ENCODE results near the gene PPP5C.

- no peak for TF ChIP-seq EZH2phosphoT487 (conservative IDR thresholded peaks at IDR 0.05; ENCODE audit: low read length)
- TF ChIP-seq, protein P1, sequence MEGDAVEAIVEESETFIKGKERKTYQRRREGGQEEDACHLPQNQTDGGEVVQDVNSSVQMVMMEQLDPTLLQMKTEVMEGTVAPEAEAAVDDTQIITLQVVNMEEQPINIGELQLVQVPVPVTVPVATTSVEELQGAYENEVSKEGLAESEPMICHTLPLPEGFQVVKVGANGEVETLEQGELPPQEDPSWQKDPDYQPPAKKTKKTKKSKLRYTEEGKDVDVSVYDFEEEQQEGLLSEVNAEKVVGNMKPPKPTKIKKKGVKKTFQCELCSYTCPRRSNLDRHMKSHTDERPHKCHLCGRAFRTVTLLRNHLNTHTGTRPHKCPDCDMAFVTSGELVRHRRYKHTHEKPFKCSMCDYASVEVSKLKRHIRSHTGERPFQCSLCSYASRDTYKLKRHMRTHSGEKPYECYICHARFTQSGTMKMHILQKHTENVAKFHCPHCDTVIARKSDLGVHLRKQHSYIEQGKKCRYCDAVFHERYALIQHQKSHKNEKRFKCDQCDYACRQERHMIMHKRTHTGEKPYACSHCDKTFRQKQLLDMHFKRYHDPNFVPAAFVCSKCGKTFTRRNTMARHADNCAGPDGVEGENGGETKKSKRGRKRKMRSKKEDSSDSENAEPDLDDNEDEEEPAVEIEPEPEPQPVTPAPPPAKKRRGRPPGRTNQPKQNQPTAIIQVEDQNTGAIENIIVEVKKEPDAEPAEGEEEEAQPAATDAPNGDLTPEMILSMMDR (IDR thresholded peaks at IDR 0.05; ENCODE audit: insufficient read depth, low read length, poor library complexity, severe bottlenecking): no peak
Measured at GRCh38 chr19:46350029-46350757, 3.3 kb downstream of the PPP5C start.

Data from SU-DHL-6 (cell line).